Measurements from ENCODE around the gene RUVBL2. TPM values are rescaled to one million over a fixed set of nuclear protein-coding genes. Genes with fewer than 3 reads are reported as not detected.

RUVBL2 gene
- total and polyA plus RNA-seq, 9 donors, result 11.4 to 101 (median 53.4) TPM

DNA sequence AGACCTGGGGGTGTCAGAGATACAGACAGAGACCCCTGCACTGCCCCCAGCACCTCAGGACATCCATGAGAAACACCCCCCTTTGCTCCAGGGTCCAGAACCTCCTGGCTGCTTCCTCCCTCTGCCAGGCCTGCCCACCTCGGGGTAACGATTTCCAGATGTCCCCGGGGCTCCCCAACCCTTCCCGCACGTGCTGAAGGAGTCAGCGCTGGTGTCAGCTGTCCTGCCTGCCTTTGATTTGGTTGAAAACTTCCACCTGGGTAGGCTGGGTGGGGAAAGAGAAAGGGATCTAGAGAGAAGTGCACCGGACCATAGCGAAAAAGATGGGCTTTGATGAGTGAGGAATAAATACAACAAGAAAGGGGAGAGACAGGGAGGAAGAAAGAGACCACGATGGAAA, 65.4 kb downstream of the RUVBL2 start:
- H3K4me1 ChIP-seq (ENCODE audit: insufficient read depth), result peaks cover 2% of the 10 kb centered on the region
- H3K36me3 ChIP-seq, result no peaks in the 10 kb centered on the region
- 25 to 36% (median 30%) methylated on average over 9 of the region's 9 CpGs for WGBS, 3 donors
- H3K4me3 ChIP-seq, result no peak overlapping the region
- no peaks in the 10 kb centered on the region for H3K9me3 ChIP-seq
- no peaks in the 10 kb centered on the region for H3K27me3 ChIP-seq
- TF ChIP-seq POLR2A (IDR thresholded peaks at IDR 0.05) (no peak), EP300 (IDR thresholded peaks at IDR 0.05) (no peak)
- TF ChIP-seq, protein P1, sequence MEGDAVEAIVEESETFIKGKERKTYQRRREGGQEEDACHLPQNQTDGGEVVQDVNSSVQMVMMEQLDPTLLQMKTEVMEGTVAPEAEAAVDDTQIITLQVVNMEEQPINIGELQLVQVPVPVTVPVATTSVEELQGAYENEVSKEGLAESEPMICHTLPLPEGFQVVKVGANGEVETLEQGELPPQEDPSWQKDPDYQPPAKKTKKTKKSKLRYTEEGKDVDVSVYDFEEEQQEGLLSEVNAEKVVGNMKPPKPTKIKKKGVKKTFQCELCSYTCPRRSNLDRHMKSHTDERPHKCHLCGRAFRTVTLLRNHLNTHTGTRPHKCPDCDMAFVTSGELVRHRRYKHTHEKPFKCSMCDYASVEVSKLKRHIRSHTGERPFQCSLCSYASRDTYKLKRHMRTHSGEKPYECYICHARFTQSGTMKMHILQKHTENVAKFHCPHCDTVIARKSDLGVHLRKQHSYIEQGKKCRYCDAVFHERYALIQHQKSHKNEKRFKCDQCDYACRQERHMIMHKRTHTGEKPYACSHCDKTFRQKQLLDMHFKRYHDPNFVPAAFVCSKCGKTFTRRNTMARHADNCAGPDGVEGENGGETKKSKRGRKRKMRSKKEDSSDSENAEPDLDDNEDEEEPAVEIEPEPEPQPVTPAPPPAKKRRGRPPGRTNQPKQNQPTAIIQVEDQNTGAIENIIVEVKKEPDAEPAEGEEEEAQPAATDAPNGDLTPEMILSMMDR (IDR thresholded peaks at IDR 0.05), result no peak
- H3K27ac ChIP-seq, result no peak overlapping the region
- DNase-seq, result no peak
- intact Hi-C loops (cut with DNase I), result no loop called here

DNA sequence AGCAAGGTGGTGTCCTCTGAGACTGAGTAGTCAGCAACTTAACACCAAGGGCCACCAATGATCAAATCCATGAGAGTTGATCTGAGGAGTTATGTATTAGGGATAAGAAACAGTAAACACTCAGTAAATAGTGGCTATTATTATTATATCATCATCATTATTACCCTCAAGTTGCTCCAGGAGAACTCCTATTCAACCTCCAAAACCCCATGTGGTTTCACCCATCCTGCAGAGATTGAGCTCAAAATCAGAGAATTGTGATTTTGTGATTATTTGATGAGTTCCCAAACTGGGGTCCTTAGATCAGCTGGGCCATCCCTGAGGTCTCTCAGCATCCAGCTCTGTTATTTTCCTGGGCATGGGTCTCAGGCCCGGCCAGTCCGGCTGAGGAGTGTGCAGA, 67.3 kb downstream of the RUVBL2 start:
- Histone ChIP-seq H3K9me3 (no peaks in the 10 kb centered on the region), H3K27ac (no peak overlapping the region), H3K4me3 (no peak overlapping the region), H3K36me3 (no peaks in the 10 kb centered on the region), H3K4me1 (ENCODE audit: insufficient read depth) (peaks cover 4% of the 10 kb centered on the region), H3K27me3 (no peaks in the 10 kb centered on the region)
- DNase-seq, result no peak
- intact Hi-C loops (cut with DNase I), result no loop called here
- TF ChIP-seq POLR2A (IDR thresholded peaks at IDR 0.05) (no peak), EP300 (IDR thresholded peaks at IDR 0.05) (no peak)
- TF ChIP-seq, protein P1 (IDR thresholded peaks at IDR 0.05), result no peak
- 87 to 100% (median 94%) methylated on average over 2 of the region's 2 CpGs for WGBS, 3 donors

DNA sequence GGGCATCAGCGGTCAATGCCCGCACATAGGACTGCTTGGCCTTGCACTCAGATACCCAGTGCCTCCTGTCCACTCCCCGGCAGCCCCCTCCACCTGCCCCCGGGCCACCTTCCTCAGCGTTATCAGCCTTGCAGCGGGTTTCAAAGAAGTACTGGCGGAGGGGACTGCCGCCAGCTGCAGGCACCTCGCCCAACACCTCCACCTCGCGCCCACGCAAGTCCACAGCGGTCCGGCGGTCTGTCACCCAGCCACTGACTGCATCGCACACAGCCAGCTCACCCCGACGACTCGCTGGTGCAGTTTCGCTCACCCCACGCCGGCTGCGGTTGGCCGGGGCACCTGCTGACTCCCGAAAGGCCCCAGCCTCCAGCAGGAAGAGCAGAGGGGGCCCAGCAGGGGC, 67.8 kb downstream of the RUVBL2 start:
- TF ChIP-seq EP300 (IDR thresholded peaks at IDR 0.05) (no peak), POLR2A (IDR thresholded peaks at IDR 0.05) (no peak)
- TF ChIP-seq, protein P1 (IDR thresholded peaks at IDR 0.05), result no peak
- intact Hi-C loops (cut with DNase I), result no loop called here
- no peak for DNase-seq
- H3K27me3 ChIP-seq, result no peaks in the 10 kb centered on the region
- no peaks in the 10 kb centered on the region for H3K36me3 ChIP-seq
- H3K27ac ChIP-seq, result no peak overlapping the region
- no peak overlapping the region for H3K4me3 ChIP-seq
- peaks cover 4% of the 10 kb centered on the region for H3K4me1 ChIP-seq (ENCODE audit: insufficient read depth)
- no peaks in the 10 kb centered on the region for H3K9me3 ChIP-seq
- WGBS, 3 donors, result 81 to 87% (median 82%) methylated on average over 25 of the region's 25 CpGs

DNA sequence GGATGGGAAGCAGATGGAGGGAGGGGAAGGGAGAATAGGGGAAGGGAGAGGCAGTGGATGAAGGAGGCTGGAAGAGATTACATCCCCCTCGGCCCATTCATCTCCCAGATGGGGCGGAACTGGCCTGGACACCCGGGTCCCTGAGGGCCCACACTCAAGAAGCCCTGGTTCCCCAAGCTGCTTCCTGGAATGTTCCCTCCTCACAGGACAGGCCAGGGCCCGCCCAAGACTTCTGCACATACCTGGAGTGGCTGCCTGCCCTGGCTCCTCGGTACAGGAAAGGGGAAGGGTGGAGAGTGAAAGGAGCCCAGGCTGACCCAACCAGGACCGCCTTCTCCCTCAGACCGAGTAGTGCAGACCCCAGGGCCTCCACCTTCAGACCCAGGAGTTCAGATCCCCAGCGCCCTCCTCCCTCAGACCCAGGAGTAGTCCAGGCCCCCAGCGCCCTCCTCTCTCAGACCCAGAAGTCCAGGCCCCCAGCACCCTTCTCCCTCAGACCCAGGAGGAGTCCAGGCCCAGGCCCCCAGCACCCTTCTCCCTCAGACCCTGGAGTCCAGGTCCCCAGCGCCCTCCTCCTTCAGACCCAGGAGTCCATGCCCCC, 70.4 kb downstream of the RUVBL2 start:
- Histone ChIP-seq H3K9me3 (no peaks in the 10 kb centered on the region), H3K4me3 (no peak overlapping the region), H3K4me1 (ENCODE audit: insufficient read depth) (peaks cover 2% of the 10 kb centered on the region), H3K27me3 (no peaks in the 10 kb centered on the region), H3K36me3 (no peaks in the 10 kb centered on the region), H3K27ac (no peak overlapping the region)
- DNase-seq, result no peak
- TF ChIP-seq EP300 (IDR thresholded peaks at IDR 0.05) (no peak), POLR2A (IDR thresholded peaks at IDR 0.05) (no peak)
- TF ChIP-seq, protein P1 (IDR thresholded peaks at IDR 0.05), result no peak
- WGBS, 3 donors, result 50 to 55% (median 55%) methylated on average over 10 of the region's 10 CpGs
- intact Hi-C loops (cut with DNase I), result no loop called here
